Breast epithelium (tissue), 4 donors: ENCODE results near the gene LRIG2. TPM values are rescaled to one million over a fixed set of nuclear protein-coding genes. Genes with fewer than 3 reads are reported as not detected.
"Not testable (repeated sequence)": the region's sequence is repeated elsewhere in the genome, so short reads cannot be mapped to it uniquely, and the experiment has no call there.

Source experiments
- DNase-seq, 2 donors: peaks; one replicate each; pipeline ENCODE4 v3.0.0-alpha.2; 2019; ENCODE audit warnings: low spot score in 2 of 2
- H3K27ac ChIP-seq, 2 donors: fragments of 200-600 bp; sonication (generic) in 1 of 2; one replicate each; pipeline ENCODE4 v1.5.1; 2016 to 2019; ENCODE audit warnings: mild to moderate bottlenecking in 1 of 2
- H3K27me3 ChIP-seq, 2 donors: fragments of 200-600 bp; sonication (generic) in 1 of 2; one replicate each; pipeline versions ENCODE4 v1.5.1 to v1.6.0; 2017 to 2019; ENCODE audit warnings: control low read depth in 1 of 2, mild to moderate bottlenecking in 1 of 2
- H3K36me3 ChIP-seq: fragments of 200-600 bp; one replicate; pipeline ENCODE4 v1.5.1; 2019
- H3K4me1 ChIP-seq, 2 donors: fragments of 200-600 bp; sonication (generic); one replicate each; pipeline ENCODE4 v1.5.1; 2016 to 2019; ENCODE audit warnings: control low read depth in 1 of 2
- H3K4me3 ChIP-seq, 3 donors: fragments of 200-600 bp; sonication (generic); 1 replicate in 2 of 3; 2 replicates in 1 of 3; pipeline ENCODE4 v1.5.1; 2016 to 2019; ENCODE audit warnings: mild to moderate bottlenecking in 3 of 3, moderate library complexity in 2 of 3
- H3K9me3 ChIP-seq, 2 donors: fragments of 200-600 bp; sonication (generic) in 1 of 2; one replicate each; pipeline ENCODE4 v1.5.1; 2016 to 2019; ENCODE audit warnings: control low read depth in 1 of 2
- POLR2A ChIP-seq: fragments of 450-650 bp; IDR thresholded peaks from one replicate; pipeline ENCODE4 v1.6.1; 2016; ENCODE audit warnings: antibody characterized with exemption, mild to moderate bottlenecking, moderate library complexity
- POLR2AphosphoS5 ChIP-seq, 3 donors: sonication (generic); formaldehyde crosslinking; IDR thresholded peaks; one replicate each; pipeline ENCODE4 v1.6.1; 2017; ENCODE audit warnings: antibody characterized with exemption in 3 of 3
- intact Hi-C: fragments of 100-400 bp; cut with DNase I; formaldehyde crosslinking; loops from one replicate; pipeline ENCODE4 v1.15.1; 2023; ENCODE audit warnings: low total_unique reads
- total RNA-seq, 3 donors: library from RNA; depleted of rRNA; stranded (reverse); fragments of >200 nt; gene quantifications; one replicate each; pipeline ENCODE4 v1.1.0, GENCODE V29; 2016
- TF ChIP-seq, protein P1 (sequence below), 3 donors: fragments of 450-650 bp; IDR thresholded peaks; one replicate each; pipeline ENCODE4 v1.5.1; 2016 to 2017; ENCODE audit warnings: antibody characterized with exemption in 3 of 3, mild to moderate bottlenecking in 3 of 3, moderate library complexity in 3 of 3

Gene LRIG2
- total RNA-seq, 3 donors from 2014 or later, result 20.0 to 39.8 (median 24.3) TPM

DNA sequence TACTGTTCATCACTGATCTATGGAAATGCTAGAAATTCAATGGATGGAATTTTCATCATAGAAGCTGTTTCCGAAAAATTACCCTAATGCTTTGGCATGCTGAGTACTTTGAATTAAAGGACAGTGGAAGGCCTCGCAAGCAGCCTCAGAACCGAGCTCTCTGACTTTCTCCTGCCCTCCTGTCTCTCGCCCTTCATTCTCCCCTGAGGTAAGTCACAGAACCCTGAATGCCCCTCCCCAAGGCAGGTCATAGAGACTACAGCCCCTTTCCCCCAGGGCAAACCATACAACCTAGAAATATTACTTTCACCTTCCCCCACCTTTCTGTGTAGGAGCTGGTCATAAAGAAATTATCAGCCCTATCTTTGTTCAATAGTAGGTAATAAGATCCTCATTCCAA lies 74.8 kb downstream of the LRIG2 start:
- intact Hi-C loops, result loop anchor here (10.0 kb wide), 1 partner anchor 527 kb away; no protein-coding TSS in a partner anchor
- Histone ChIP-seq H3K4me1 (no peaks in the 10 kb centered on the region), H3K4me3 (no peak overlapping the region)

DNA sequence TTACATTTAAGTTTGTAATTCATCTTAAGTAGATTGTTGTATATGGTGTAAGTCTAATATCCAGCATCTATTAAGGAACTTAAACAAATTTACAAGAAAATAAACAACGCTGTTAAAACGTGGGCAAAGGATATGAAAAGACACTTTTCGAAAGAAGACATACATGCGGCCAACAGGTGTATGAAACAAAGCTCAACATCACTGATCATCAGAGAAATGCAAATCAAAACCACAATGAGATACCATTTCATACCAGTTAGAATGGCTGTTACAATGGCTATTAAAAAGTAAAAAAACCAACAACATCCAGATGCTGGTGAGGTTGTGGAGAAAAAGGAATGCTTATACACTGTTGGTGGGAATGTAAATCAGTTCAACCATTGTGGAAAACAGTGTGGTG lies 77.5 kb downstream of the LRIG2 start:
- DNase-seq, H3K4me3 ChIP-seq, H3K4me1 ChIP-seq, H3K9me3 ChIP-seq, H3K27ac ChIP-seq, intact Hi-C loops, H3K36me3 ChIP-seq, H3K27me3 ChIP-seq: not testable (repeated sequence)

More for the DNA sequence above, 74.8 kb downstream of the LRIG2 start:
- no peaks in the 10 kb centered on the region for H3K9me3 ChIP-seq
- no peak overlapping the region for H3K27ac ChIP-seq
- H3K27me3 ChIP-seq, result no peaks in the 10 kb centered on the region
- no peaks in the 10 kb centered on the region for H3K36me3 ChIP-seq
- TF ChIP-seq, protein P1, sequence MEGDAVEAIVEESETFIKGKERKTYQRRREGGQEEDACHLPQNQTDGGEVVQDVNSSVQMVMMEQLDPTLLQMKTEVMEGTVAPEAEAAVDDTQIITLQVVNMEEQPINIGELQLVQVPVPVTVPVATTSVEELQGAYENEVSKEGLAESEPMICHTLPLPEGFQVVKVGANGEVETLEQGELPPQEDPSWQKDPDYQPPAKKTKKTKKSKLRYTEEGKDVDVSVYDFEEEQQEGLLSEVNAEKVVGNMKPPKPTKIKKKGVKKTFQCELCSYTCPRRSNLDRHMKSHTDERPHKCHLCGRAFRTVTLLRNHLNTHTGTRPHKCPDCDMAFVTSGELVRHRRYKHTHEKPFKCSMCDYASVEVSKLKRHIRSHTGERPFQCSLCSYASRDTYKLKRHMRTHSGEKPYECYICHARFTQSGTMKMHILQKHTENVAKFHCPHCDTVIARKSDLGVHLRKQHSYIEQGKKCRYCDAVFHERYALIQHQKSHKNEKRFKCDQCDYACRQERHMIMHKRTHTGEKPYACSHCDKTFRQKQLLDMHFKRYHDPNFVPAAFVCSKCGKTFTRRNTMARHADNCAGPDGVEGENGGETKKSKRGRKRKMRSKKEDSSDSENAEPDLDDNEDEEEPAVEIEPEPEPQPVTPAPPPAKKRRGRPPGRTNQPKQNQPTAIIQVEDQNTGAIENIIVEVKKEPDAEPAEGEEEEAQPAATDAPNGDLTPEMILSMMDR (IDR thresholded peaks at IDR 0.05), result no peak
- no peak for DNase-seq

- intact Hi-C loops, result no loop called here
- no peaks in the 10 kb centered on the region for H3K4me1 ChIP-seq
- peaks cover 0 to 5% of the 10 kb centered on the region in 2 donors for H3K9me3 ChIP-seq
- no peak overlapping the region for H3K27ac ChIP-seq
- TF ChIP-seq POLR2A (no peak), POLR2AphosphoS5 (IDR thresholded peaks at IDR 0.05) (no peak)
- TF ChIP-seq, protein P1 (IDR thresholded peaks at IDR 0.05), result no peak
- no peaks in the 10 kb centered on the region for H3K27me3 ChIP-seq
- H3K36me3 ChIP-seq, result no peaks in the 10 kb centered on the region
- DNase-seq, result no peak
- H3K4me3 ChIP-seq, result no peak overlapping the region
These were observed 80.3 kb downstream of the LRIG2 start for GRCh38 chr1:113153116-113153803.

GRCh38 chr1:113156368-113156767 lies 83.4 kb downstream of the LRIG2 start:
- TF ChIP-seq POLR2AphosphoS5 (IDR thresholded peaks at IDR 0.05) (no peak), POLR2A (no peak)
- TF ChIP-seq, protein P1 (IDR thresholded peaks at IDR 0.05), result no peak

DNA sequence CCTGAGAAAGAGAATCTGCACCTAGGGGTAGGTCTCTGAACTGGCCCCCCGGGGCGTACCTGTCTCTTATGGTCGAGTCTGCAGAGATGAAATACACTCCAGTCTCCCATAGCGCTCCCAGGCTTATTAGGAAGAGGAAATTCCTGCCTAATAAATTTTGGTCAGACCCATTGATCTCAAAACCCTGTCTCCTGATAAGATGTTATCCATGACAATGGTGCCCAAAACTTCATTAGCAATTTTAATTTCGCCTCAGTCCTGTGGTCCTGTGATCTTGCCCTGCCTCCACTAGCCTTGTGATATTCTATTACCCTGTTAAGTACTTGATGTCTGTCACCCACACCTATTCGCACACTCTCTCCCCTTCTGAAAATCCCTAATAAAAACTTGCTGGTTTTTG lies 85.7 kb downstream of the LRIG2 start:
- H3K4me1 ChIP-seq, H3K27me3 ChIP-seq, DNase-seq, H3K9me3 ChIP-seq, intact Hi-C loops, H3K36me3 ChIP-seq, H3K4me3 ChIP-seq, H3K27ac ChIP-seq: not testable (repeated sequence)

More at GRCh38 chr1:113156368-113156767, 83.4 kb downstream of the LRIG2 start:
- Histone ChIP-seq H3K27me3 (no peaks in the 10 kb centered on the region), H3K4me1 (no peaks in the 10 kb centered on the region), H3K36me3 (no peaks in the 10 kb centered on the region), H3K27ac (no peak overlapping the region), H3K4me3 (no peak overlapping the region), H3K9me3 (peaks cover 0 to 5% of the 10 kb centered on the region in 2 donors)
- intact Hi-C loops, result no loop called here
- no peak for DNase-seq

GRCh38 chr1:113166473-113166872 lies 93.5 kb downstream of the LRIG2 start:
- no peak for DNase-seq
- H3K27ac ChIP-seq, result no peak overlapping the region
- no peaks in the 10 kb centered on the region for H3K27me3 ChIP-seq
- H3K9me3 ChIP-seq, result peaks cover 0 to 1% of the 10 kb centered on the region in 2 donors
- H3K4me3 ChIP-seq, result no peak overlapping the region
- no peaks in the 10 kb centered on the region for H3K36me3 ChIP-seq
- TF ChIP-seq, protein P1 (IDR thresholded peaks at IDR 0.05), result no peak
- TF ChIP-seq POLR2A (no peak), POLR2AphosphoS5 (IDR thresholded peaks at IDR 0.05) (no peak)
- no peaks in the 10 kb centered on the region for H3K4me1 ChIP-seq
- intact Hi-C loops, result loop anchor here (5.0 kb wide), 1 partner anchor 294 kb away; no protein-coding TSS in a partner anchor
